HG02588 (cell line): ENCODE results near the gene TMEM115.

Experiments used
- ATAC-seq: cut with Tn5 transposase; IDR thresholded peaks from one replicate; pipeline ENCODE4 v1.9.1; 2021; ENCODE audit warnings: mild to moderate bottlenecking, moderate library complexity; ENCODE audit not compliant: unreplicated experiment

The TMEM115 gene, protein sequence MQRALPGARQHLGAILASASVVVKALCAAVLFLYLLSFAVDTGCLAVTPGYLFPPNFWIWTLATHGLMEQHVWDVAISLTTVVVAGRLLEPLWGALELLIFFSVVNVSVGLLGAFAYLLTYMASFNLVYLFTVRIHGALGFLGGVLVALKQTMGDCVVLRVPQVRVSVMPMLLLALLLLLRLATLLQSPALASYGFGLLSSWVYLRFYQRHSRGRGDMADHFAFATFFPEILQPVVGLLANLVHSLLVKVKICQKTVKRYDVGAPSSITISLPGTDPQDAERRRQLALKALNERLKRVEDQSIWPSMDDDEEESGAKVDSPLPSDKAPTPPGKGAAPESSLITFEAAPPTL

DNA sequence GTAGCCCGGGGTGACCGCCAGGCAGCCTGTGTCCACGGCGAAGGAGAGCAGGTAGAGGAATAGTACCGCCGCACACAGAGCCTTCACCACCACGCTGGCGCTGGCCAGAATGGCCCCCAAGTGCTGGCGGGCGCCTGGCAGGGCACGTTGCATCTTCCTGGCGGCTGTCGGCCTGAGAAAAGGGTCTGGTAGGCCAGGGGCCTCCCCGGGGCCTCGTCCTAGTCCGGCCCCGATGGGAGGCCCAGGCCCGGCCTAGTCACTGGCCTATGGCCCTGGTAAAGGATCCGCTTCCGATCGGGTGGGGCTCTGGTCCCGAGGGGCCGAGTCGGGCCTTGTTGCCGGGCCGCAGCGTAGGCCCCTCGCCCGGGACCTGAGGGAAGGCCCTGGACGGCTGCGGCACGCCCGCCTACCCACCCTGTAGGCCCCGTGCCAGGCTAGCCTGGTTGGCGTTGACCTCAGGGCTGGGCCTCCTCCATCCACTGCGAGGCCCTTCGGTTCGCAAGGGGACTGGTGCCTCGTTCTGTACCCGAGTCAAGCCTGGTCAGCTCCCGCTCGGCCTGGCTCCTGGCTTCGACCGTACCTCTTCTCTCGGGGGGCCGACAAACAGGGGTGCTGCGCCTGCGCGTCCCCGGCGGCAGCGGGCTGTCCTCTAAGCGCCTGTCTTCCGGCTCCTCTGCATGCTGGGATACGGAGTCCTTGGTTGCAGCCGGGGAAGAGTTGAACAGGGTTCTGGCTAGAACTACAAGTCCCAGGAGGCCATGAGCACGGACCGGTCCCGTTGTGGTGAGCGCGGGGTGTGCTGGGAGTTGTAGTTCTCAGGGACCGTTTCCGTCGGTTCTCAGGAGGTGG, at the start of gene TMEM115:
TSS of gene TMEM115 (minus strand) at position 611 of the 849 bp plus-strand sequence. CDS start at position 153, 458 bp downstream.
- ATAC-seq, result peak; percentile 95

DNA sequence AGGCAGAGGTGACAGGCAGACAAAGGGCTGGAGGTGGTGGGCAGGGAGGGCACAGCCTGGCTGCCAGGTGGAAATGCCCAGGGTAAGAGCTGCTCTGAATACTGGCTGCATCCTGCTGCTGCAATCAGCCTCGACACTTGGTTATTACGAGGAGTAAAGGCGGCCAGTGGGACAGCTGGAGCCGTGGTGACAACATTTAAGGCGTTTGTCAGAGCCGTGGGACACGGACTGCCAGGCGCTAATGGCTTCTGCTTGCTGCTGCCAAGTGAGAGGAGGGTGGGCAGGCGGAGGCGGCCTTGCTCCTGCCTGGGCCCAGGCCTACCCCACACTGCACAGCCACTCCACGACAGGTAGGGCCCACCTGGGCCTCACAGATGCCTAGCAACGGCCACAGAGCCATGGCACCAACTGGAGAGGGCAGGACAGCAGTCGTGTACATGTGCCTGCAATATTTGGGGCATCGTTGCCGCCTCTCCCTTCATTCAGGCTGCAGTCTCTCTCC, 49.2 kb upstream of the TMEM115 start:
- ATAC-seq, result no peak

DNA sequence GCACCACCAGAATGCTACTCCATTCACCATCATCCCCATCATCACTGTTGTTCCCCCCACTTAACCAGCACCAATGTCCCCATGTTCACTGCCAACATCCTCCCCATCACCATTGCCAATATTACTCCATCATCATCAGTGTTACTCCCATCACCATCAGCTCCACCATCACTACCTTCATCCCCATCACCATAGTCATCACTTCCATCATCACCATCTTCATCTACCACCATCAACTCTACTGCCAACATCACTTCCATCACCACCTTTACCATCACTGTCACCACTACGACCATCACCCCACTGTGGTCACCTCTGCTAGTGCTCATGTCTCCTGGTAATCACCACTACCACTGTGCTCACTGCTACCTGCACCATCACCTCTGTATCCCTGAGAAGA, 47.2 kb upstream of the TMEM115 start:
- no peak for ATAC-seq

DNA sequence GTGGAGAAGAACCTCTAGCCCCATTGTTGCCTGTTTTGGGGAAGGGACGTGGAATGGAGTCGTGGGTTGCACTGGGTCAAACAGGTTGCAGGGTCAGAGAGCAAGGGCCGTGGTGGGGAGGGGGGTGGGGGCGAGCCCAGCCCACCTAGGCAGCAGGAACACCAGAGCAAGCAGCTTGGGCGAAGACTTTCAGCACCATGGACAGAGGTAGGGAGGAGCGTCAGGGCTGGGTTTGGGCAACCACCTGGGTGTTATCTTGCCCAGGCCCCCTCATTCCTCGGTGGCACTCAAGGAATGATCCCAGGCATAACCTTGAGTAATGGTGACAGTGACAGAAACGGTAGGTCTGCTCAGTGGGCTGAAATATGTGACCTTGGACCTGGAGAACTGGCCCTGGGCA, 45.9 kb upstream of the TMEM115 start:
- ATAC-seq, result no peak

DNA sequence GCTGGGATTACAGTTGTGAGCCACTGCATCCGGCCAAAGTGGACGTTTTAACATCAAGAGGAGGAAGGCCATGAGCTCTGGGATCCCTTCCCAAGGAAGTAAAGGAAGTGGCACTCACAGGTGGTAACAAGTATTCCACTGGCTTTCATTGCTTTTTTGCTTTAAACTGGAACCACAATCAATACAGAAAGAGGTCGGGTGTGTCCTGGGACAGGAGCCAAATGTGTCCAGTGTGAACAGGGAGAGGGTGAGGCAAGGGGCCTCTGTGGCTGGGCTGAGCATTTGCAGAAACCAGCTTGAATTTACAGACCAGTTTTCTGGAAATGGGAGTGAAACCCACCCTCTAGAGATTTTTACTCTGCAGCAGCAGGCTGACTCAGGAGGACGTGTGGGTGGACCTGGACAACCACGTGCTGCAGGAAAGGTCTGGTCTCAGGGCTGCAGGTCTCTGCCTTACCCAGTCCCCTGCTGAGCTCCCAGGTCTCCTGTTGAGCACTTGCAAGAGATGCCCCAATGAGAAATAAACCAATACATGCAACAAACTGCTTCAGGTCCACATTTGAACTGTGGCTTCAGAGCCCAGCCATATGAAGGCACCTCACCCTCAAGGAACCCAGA, 42.8 kb upstream of the TMEM115 start:
- no peak for ATAC-seq

DNA sequence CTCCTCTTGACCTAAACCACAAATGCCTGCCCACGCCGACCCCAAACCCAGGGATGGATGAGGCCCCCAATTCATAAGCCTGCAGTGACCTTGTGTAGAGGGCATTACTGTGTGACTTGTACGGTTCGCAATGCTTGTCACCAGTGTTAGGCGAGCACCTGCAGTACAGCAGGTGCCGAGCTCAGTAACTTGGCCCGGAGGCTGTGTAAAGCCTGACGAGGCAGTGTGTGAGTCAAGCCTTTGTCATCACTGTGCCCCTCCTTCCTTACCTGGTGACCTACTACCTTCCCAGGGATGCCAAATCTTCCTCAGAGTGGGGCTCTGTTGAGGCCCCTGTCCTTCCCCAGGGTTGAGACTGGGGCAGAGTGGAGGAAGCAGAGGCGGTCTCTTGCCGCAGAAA, 37.2 kb upstream of the TMEM115 start:
- no peak for ATAC-seq

DNA sequence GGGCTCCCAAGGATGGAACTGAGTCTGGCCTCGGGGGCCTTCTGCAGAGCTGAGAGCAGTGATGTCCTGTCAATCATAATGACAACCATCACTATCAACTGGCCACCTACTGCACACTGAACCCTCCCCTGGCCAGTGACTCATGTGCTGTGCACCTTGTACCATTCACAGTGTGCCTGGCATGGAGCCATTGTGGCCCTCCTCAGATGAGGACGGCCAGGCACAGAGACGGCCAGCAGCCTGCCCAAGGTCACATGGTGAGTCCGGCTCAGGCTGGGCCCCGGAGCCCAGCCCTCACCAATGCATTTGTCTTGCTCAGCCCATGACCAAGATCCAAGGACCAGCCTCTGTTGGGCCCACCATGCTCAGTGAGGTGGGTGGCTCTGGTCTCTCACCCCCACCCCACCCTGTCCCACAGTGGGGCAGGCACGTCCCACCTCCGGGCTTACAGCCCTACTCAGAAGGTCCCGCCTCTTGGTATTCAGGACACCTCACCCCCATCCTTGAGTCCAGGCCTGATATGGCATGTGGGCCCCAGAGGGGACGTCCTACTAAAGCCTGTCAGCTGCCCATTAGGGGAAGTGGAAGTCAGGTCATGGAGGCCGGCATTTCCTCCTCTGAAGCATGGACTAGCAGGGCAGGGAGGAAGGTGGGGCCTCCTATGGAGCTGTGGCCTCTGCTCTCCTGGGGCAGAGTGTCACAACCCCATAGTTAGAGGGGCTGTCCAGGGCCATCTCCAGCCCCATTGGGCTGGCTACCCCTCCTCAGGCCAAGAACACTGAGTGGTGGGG, 35.9 kb upstream of the TMEM115 start:
- ATAC-seq, result no peak

DNA sequence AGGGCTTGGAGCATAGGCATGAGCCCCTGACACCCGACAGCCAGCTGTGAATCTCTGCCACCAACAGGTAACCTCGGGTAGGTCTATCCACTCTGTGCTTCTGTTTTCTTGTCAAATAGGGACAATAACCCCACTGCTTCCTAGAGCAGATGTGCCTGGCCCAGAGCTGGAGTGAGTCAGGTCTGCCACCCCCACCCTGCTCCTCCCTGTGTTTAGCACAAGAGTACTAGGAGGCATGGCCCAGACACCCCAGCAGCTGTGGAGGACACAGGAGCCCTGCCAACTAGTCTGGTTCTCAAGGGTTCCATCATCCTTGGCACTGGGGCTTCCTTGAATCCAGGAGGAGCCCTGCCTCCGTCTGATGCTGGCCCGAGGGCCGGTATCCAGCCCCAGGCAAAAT, 33.7 kb upstream of the TMEM115 start:
- ATAC-seq, result no peak

DNA sequence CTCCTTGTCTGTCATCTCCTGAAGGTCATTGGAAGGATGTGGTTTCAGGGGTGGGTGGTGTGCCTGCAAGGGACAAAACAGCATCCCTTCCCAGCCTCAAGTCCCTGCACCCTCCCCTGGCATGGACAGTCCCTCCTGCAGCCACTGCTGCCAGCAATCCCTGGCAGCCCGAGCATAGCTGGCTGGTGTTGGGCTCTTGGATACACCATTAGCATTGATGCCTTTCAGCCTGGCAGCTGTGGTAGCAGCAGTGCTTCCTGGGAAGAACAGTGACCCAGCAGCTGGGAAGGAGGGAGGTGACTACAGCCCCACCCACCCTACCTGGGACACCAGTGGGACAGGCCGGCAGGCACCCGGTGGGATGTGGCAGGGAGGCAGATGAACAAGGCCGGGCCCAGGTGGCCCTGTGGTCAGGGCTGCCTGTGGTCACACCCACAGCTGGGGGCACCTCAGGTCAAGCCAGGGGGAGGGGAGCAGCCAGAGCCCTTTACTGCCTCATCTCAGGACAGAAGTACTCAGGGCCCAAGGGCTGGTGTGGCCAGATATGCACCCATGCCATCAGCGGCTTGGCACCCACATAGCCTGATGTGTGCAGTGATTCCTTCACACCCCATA, 32.9 kb upstream of the TMEM115 start:
- no peak for ATAC-seq

DNA sequence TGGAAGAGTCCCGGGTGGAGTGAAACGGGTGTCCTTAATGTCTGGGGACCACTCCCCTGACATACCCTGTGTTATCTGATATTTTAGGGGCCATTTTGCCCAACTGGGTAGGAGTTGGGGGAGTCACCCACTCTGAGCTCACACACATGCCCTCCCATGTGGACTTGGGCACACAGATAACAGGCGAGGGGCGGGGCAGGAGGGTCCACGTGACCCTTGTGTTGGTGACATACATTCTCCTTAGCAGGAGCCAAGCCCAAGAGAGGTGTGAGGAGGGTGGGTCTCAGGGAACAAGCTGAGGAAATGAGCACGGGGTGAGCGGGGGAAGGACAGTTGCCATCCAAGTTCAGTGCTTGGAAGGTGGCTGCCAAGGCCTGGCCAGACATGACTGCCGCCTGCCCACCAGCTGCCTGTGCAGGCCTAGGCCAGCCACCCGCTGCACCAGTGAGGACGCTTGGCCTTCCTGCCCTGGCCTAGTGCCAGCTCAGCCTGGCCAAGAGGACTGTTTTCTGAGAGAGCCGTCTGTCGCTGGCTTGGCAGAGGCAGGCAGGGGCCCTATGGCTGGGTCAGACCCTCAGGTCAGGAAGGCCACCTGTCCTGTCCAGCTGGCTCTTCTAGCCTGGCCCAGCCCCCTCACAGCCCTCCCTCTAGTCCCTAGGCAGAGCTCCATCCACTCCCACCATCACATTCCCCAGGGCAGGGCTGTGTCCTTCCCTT, 31.3 kb upstream of the TMEM115 start:
- no peak for ATAC-seq

DNA sequence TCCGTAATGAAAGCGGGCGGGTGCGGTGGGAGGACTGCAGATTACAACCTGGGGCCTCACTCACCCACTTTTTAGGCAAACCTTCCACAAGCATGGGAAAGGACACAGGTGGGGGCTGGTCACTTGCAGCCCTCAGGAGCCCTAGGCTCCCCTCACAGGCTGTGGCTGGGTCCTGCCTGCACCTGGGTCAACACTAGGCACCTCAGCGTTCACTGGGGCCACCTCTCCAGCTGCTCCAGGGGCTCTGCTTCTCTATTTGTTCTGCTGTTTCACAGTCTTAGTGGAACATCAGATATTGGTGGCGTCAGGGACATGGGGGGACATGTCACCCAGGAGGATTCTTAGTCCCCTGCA, 30.1 kb upstream of the TMEM115 start:
- ATAC-seq, result no peak

DNA sequence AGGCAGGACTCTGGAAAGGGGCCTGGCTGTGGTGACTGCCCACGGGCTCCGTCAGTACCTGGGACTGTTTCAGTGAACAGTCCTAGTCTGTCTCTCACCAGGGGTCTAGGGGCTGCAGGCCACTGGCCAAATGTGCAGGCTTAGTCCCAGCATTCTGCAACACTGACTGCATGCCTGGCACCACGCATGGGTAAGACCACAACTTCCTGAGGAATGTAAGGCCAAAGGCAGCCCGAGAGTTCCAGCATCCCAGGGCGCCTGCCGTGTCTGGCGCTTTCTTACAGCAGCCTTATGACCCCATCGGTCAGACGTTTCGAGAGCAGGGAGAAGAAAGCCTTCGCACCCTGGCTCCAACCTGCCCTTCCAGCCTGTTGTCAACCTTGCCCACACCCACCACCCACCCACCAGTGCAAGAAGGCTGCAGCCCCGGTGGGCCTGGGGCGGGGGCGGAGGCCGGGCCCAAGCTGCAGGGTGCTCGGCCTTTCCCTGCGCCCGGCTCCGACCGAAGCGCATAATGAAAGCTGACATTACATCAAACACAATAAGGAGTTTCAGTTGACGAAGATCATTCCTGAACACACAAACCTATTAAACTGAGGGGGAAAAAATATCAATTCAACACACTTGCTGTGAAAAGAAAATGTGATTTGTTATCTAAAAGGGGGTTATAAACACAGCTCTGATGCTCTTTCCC, 29.5 kb upstream of the TMEM115 start:
- ATAC-seq, result no peak

DNA sequence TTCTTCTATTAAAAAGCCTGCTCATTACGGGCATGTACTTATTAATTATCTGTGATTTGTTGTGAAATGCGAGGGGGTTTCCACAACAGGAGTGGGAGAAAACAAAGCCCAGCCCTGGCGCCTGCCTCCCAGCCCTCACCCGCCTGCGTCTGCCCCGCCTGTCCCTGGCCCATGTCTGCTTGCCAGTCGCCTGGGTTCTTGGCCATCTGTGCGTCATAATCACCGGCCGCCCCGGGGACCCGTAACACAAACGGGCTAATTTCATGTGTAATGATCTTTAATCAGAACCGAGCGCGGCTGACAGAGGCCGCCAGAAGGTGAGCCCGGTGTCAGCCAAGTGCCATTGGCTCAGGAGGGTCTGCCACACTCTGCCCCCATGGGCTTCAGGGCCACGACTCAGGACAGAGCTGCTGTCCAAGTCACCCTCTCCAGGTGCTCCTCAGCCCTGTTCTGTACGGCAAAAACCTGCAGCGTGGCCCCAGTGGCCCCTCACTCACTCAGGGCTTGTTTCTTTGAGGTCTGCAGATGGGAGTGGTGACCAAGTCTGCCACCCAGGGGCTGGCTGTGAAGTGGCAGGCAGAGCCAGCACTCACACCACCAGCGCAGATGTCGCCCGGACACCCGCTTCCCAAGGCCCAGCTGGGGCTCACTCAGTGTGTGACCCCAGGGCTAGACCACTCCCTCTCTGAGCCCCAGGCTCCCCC, 28.8 kb upstream of the TMEM115 start:
- no peak for ATAC-seq

DNA sequence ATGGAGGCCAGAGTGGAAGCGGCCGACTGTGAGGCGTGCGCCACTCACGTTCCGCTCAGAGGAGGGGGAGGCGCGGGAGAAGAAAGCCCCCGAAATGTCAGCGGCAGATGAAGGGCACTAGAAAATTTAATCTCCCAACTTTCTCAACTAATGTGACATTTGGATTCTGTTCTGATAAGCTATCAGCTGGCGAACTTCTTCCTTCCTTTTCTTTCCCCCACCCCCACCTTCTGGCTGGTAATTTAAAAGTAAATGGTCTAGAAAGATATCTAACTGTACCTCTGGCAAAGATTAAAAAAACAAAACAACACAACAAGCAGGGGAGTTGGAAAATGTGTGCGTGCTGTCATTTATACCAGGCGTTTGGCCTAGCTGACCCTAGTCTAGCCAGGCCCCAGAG, 26.4 kb upstream of the TMEM115 start:
- no peak for ATAC-seq

DNA sequence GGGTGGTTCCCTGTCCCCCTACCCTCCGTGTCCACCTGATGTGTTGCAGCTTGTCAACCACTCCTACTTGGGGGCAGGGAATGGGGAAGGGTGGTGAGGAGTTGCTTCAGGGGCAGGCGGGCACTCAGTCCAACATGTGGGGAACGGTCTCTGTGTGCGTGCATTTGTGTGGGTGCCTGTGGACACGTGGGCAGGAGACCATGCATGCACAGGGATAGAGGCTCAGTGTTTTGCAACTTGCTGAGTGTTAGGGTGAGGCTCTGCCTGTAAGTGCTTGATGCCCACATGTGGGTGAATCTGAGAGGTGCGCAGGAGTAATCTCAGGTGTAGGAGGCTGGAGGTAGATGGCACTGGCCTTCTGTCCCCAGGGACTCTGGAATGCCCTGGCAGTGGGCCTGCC, 24.4 kb upstream of the TMEM115 start:
- no peak for ATAC-seq

DNA sequence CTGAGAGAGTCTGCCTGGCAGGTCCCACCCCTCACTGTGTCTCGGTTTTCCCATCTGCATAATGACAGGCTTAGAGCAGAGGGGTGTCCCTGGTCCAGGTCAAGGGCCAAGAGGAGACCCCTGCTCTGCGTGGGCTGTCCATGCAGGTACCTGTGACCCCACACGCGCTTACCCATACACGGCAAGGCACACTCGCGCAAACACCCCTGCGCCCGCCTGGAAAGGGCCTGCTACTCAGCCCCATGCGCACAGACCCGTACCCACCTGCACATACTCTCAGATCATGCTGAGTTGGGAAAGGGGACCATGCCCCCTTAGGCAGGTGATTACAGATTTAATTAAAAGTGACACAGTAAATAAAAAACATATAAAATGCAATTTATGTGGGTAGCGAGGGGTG, 23.4 kb upstream of the TMEM115 start:
- no peak for ATAC-seq

DNA sequence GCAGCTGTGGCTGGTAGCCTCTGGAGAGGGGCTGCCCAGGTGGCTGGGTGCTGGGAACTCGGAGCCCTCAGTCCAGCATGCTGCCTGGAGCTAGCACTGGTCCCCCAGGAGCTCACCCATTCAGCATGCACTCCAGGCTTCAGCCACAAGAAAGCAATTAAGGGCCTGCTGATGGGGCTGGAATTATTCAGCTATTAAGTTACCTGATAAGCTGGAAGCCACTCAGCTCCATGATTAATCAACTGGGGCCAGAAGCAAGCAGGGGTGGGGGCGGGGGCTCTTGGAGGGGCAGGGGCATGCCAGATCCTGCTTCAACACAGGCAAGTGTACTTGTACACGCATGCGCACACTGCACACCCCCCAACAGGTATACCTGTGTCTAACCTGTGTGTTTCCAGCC, 22.1 kb upstream of the TMEM115 start:
- ATAC-seq, result no peak

DNA sequence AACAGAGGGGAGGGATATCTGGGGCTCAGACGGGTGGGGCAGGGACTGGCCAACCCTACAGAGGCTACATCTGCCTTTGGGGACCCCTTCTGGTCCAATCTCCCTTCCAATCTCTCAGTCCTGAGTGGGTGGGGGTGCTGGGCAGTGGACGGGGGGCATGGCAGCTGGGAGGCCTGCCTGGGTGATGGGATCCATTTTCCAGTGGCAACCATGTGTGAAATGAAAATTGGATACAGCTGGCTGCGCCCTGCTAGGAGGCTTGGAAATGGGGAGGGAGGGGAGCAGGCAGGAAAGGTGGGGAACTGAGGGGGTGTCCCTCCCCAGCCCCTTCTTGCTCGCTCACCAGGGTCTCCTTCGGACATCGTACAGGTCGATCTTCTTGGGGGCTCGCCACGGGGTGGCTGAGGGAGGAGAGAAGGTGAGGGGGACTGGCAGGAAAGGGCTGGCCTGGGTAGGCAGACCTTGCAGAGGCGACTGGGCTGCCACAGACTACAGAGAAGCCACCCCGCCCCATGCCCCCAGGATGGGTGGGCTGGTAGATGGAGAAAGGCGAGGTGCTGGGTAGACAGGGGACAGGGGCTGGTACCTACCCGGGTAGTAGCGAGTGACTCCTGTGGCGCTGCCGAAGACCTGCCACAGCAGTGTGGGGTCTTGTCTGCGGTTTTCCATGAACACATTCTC, 21.2 kb upstream of the TMEM115 start:
- no peak for ATAC-seq
